Measurements from ENCODE around the gene TBC1D2B.

The TBC1D2B gene

DNA sequence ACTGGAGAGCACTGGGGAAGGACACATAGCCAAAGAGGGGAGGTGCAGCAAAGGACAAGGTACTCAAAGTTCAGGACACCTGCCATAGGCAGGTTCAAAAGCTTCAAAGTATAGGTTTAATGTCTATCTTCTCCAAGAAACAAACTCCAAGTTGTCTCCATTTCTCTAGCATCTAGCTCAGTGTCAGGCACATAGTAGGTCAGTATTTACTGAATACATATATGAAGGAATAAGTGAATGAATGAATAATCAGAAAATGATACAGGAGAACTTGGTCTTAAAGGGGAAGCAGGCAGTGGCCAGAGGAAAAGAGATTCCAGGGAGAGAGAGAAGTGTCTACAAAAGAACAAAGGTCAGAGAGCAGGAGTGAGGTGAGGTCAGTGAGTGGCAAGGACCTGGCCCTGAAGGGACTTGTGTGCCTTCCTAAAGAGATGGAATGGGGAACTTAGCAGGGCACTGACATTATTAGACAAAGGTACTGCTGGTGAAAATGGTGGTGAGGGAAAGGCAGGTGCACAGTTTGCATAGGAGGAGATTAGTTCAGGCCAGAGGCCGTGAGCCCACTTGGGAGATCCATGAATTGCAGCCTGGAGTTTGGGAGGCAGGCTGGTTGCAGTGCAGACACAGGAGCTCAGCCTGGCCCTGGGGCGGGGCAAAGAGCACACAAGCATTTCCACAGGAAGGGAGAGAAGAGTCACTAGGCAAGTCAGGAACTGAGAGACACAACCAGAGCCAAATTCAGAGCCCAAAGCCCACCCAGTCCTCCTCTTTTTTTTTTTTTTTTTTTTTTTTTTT lies 21.4 kb downstream of the TBC1D2B start:
- peaks cover 20% of the 10 kb centered on the region for H3K36me3 Mint-ChIP-seq
- no peaks in the 10 kb centered on the region for H3K9me3 Mint-ChIP-seq
- ATAC-seq (peak; percentile 42), DNase-seq (ENCODE audit: low spot score in 2 of 2) (no peak)
- peaks cover 82% of the 10 kb centered on the region for H3K4me1 Mint-ChIP-seq
- peak overlapping the region; percentile 70 for H3K27ac Mint-ChIP-seq
- peak overlapping the region; percentile 39 for H3K4me3 Mint-ChIP-seq

DNA sequence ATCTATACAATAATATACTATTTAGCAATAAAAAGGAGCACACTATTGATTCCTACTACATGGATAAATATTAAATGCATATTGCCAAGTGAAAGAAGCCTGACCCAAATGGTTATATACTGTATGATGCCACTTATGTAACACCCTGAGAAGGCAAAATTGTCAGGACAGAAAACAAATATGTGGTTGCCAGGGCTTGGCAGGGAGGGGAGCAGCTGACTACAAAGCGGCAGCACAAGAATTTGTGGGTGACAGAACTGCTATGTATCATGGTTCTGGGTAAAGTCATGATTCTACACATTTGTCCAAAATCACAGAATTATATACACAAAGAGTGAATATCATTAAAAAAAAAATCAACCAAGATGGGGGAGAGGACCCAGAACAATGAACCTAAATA lies 22.5 kb downstream of the TBC1D2B start:
- peak; percentile 29 for ATAC-seq
- Mint-ChIP-seq H3K4me1 (peaks cover 88% of the 10 kb centered on the region), H3K36me3 (peaks cover 30% of the 10 kb centered on the region), H3K27ac (peak overlapping the region; percentile 70), H3K9me3 (no peaks in the 10 kb centered on the region), H3K4me3 (peak overlapping the region; percentile 39)
- no peak for DNase-seq (ENCODE audit: low spot score in 2 of 2)

DNA sequence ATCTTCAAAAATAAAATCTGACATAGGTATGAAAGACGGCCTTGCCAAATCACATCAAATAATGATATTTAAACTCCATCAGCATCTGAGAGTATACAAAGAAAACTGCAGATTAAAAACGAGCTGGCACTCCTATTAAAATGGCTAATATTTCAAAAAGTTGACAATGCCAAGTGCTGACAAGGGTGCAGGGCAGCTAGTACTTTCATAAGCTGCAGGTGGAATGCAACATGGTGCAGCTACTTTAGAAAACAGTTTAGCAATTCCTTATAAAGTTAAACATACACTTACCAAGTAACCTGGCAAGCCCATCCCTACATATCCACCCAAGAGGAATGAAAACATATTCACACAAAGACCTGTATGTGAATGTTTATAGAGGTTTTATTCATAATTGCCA lies 23.0 kb downstream of the TBC1D2B start:
- DNase-seq (ENCODE audit: low spot score in 2 of 2) (no peak), ATAC-seq (no peak)
- Mint-ChIP-seq H3K9me3 (no peaks in the 10 kb centered on the region), H3K4me3 (no peak overlapping the region), H3K4me1 (peaks cover 88% of the 10 kb centered on the region), H3K36me3 (peaks cover 35% of the 10 kb centered on the region), H3K27ac (peak overlapping the region; percentile 70)

DNA sequence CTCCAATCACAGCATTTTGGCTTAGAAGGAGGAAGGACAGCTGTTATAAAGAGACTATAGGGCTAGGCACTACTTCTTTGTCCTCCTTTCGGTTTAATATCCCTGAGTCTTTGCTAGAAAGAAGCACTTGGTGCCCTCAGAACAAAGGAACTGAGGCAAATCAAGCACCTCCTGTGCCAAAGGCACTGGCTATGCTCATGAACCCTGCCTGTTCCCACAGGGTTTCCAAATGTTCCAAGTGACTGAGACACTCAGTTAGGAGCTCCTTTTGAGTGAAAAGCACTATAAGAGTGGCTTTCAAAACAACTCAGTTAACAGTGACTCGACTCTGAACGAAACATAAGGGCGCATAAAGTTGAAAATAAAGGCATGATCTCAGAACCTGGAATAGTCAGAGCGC lies 25.0 kb downstream of the TBC1D2B start:
- H3K36me3 Mint-ChIP-seq, result peaks cover 39% of the 10 kb centered on the region
- DNase-seq (ENCODE audit: low spot score in 2 of 2), result peak in 1 of 2 donors; percentile 53
- no peaks in the 10 kb centered on the region for H3K9me3 Mint-ChIP-seq
- ATAC-seq, result peak; percentile 22
- H3K4me3 Mint-ChIP-seq, result peak overlapping the region; percentile 73
- H3K4me1 Mint-ChIP-seq, result peaks cover 92% of the 10 kb centered on the region
- H3K27ac Mint-ChIP-seq, result peak overlapping the region; percentile 90

DNA sequence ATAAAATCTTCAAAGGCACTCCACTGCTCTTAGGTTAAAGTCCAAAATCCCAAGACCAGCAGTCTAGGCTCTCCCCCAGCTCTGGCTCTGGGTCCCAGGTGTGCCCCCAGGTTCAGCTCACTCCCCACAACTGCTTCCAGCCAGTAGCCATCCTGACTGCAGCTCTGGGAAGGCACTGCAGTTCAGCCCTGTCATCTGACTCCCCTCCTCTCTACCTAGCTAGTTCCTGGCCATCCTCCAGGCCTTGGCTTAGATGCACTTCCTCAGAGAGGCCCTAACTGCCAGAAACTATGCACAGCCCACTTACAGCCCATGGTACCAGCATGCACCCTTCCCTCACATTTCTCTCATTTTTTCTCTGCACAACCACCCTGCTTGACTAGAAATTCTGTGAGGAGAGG lies 25.5 kb downstream of the TBC1D2B start:
- no peak for ATAC-seq
- H3K9me3 Mint-ChIP-seq, result no peaks in the 10 kb centered on the region

DNA sequence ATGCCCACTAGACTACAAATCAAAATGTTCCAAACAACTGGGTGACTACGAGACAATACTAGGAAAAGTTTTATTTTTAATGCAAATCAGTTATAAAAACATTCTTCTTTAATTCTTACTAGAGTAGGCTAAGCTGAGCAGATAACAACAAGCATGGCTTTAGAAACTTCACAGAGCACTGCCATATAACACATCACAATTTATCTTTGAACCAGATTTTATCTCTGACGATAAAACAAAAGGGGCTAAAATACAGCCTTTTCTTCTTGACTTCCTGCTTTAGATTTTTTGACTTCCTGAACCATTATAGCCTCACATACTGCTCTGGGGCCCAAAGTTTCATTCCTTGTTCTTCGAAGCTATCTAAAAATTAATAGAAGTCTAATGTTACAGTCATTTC lies 25.9 kb downstream of the TBC1D2B start:
- peak overlapping the region; percentile 90 for H3K27ac Mint-ChIP-seq
- no peaks in the 10 kb centered on the region for H3K9me3 Mint-ChIP-seq
- peaks cover 96% of the 10 kb centered on the region for H3K4me1 Mint-ChIP-seq
- peak overlapping the region; percentile 73 for H3K4me3 Mint-ChIP-seq
- peaks cover 45% of the 10 kb centered on the region for H3K36me3 Mint-ChIP-seq
- ATAC-seq, result no peak
- no peak for DNase-seq (ENCODE audit: low spot score in 2 of 2)

More for the DNA sequence above, 25.5 kb downstream of the TBC1D2B start:
- Mint-ChIP-seq H3K4me3 (peak overlapping the region; percentile 73), H3K36me3 (peaks cover 41% of the 10 kb centered on the region), H3K4me1 (peaks cover 96% of the 10 kb centered on the region), H3K27ac (peak overlapping the region; percentile 90)
- no peak for DNase-seq (ENCODE audit: low spot score in 2 of 2)

DNA sequence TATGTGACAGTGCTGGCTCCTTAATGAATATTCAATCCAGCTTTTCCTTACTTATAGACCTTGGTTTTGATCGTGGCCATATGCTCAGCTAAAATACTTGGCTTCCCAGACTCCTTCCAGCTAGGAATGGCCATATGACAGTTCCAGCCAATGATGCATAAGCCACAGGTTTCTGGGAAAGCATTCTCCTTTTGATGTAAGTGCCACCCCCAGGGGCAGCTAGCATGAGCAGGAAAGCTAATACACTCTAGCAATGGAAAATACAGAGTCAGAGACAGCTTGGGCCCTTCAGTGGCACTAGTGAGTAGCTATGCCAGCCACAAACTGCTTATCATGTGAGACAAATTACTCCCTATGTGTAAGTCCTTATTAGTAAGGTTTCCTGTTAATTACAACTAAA lies 26.7 kb downstream of the TBC1D2B start:
- peak; percentile 46 for ATAC-seq
- H3K36me3 Mint-ChIP-seq, result peaks cover 52% of the 10 kb centered on the region
- H3K27ac Mint-ChIP-seq, result peak overlapping the region; percentile 90
- peaks cover 94% of the 10 kb centered on the region for H3K4me1 Mint-ChIP-seq
- H3K9me3 Mint-ChIP-seq, result no peaks in the 10 kb centered on the region
- DNase-seq (ENCODE audit: low spot score in 2 of 2), result peak in 1 of 2 donors; percentile 57
- H3K4me3 Mint-ChIP-seq, result peak overlapping the region; percentile 73

DNA sequence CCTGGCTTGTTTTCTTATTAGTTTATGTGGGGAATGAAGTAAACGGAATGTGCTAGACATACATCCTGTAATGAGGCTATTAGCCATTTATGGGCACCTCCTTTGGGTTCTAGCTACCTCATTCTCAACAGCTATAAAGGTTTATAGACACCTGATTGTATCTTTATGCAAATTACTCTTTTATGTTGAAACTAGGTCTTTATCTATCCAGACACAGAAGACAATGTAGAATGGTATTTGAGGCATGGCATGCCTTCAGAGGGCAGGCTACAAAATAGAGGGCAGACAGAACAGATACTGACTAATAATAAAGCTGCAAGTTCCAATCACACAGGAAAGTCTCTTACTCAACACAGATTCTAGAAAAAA lies 27.1 kb downstream of the TBC1D2B start:
- ATAC-seq, result no peak

DNA sequence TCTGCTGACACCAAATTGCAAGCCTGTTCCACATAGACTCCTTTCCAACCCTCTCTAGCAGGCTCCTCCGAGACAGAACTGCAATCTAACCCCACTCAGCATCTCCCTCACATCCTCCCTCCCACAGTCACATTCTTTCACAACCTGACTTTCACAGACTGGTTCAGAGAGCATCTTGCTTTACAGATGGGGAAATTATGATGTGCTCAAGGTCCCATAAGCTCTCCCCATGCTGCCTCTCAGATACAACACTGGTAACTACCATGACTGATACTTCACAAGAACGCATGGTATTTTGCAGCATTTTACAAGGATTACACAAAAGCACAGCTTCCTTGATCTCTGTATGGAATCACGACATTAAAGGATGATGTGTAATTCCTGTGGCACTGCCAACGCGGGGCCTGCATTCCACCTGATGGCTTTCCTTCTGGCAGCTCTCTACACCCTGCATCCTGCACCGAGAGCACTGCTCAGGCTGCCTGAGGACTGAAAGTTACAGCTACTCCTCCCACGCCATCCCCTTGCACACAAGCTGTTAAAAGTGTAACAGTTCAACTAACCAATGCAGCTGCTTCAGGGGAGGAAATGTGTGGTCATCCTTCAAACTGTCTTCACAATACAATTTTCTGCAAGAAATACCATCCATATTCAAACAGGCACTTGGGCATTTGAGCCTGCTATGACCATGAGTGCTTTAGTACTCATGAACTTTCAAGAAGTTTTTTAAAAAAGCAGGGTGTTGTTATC lies 27.6 kb downstream of the TBC1D2B start:
- Mint-ChIP-seq H3K9me3 (no peaks in the 10 kb centered on the region), H3K27ac (peak overlapping the region; percentile 90), H3K4me3 (peak overlapping the region; percentile 73), H3K36me3 (peaks cover 60% of the 10 kb centered on the region), H3K4me1 (peaks cover 92% of the 10 kb centered on the region)
- ATAC-seq (peak; percentile 77), DNase-seq (ENCODE audit: low spot score in 2 of 2) (peak; percentile 45 to 74)

More for the DNA sequence above, 27.1 kb downstream of the TBC1D2B start:
- Mint-ChIP-seq H3K27ac (peak overlapping the region; percentile 90), H3K9me3 (no peaks in the 10 kb centered on the region), H3K4me1 (peaks cover 92% of the 10 kb centered on the region), H3K4me3 (peak overlapping the region; percentile 73), H3K36me3 (peaks cover 55% of the 10 kb centered on the region)
- no peak for DNase-seq (ENCODE audit: low spot score in 2 of 2)

DNA sequence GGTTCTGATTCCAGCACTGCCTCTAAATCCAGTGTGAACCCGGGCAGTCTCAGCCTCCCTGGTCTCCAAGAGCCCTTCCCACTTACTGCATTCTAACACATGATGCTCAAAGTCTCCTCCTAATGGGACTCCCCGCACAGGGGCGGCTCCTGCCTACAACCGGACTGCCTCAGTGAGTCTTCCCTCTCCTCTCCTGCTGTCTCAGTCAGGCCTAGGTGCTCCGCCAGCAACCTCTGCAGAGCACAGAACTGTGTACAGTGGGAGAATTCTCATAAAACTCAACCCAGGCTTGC lies 28.9 kb downstream of the TBC1D2B start:
- Mint-ChIP-seq H3K36me3 (peaks cover 68% of the 10 kb centered on the region), H3K4me1 (peaks cover 96% of the 10 kb centered on the region), H3K27ac (peak overlapping the region; percentile 83), H3K9me3 (no peaks in the 10 kb centered on the region), H3K4me3 (peak overlapping the region; percentile 73)
- DNase-seq (ENCODE audit: low spot score in 2 of 2) (no peak), ATAC-seq (no peak)

DNA sequence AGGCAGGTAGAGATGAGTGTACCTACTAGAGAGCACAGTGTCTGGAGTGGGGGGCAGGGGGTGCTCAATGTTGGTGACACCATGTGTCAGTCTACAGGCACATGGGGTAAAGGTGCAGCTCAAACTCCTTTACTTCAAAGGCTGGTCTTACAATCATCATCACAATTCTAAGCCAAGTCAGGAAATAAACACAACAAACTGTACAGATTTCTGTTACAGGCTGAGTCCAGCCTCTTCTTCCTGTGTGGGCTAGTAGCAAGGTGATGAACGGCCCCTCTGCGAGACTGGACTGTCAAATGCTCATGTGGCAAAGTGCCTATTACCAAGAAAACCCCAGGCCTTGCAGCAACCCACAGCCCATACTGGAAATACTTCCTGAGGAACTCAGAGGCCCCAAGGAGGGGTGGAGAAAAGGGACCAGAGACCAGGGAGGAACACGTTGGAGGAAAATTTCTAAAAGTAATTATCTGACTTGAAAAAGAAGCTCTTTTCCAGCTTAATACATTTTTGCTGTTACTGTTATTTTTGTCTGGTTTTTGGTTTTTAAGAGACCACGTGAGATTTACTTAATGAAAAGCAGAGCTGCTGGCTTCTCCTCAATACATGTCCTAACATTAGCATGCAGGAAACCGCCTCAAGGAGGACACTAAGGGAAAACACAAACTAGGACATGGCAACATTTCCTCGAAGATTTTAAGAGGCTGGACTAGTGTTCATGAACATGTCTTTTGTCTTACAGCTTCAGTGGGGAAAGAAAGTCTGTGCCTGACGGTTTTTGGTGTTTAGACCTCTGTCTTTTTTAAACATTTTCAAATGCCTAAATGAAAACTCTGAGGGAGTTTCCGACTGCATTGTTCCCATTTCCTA lies 29.5 kb downstream of the TBC1D2B start:
- Mint-ChIP-seq H3K36me3 (peaks cover 68% of the 10 kb centered on the region), H3K27ac (peak overlapping the region; percentile 83), H3K9me3 (no peaks in the 10 kb centered on the region), H3K4me3 (peak overlapping the region; percentile 73), H3K4me1 (peaks cover 96% of the 10 kb centered on the region)
- ATAC-seq, result no peak
- no peak for DNase-seq (ENCODE audit: low spot score in 2 of 2)

DNA sequence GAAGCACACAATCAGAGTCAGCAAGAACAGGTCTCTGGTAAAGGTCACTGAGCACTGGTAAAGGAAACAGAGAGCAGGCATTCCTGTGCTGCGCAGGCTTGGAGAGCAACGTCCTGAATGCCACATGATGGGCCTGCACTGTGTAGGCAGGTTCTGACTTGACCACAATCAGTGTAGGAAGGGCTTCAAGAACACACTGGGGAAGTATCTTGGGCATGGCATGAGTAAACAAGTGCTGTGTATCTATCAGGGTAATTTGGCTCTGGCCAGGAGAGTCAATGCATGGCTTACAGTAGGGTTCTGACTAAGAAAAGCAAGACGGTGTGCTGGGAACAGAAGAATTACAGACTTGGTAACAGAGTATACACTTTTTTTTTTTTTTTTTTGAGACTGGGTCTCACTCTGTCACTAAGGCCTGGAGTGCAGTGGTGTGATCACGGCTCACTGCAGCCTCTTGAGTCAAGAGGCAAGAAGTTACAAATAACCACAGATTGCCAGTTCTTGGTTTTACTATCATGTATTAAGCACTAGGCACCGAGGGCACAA lies 30.6 kb downstream of the TBC1D2B start:
- DNase-seq (ENCODE audit: low spot score in 2 of 2) (peak in 1 of 2 donors; percentile 67), ATAC-seq (peak; percentile 76)
- H3K4me1 Mint-ChIP-seq, result peaks cover 95% of the 10 kb centered on the region
- peak overlapping the region; percentile 73 for H3K4me3 Mint-ChIP-seq
- H3K27ac Mint-ChIP-seq, result peak overlapping the region; percentile 83
- no peaks in the 10 kb centered on the region for H3K9me3 Mint-ChIP-seq
- peaks cover 68% of the 10 kb centered on the region for H3K36me3 Mint-ChIP-seq

DNA sequence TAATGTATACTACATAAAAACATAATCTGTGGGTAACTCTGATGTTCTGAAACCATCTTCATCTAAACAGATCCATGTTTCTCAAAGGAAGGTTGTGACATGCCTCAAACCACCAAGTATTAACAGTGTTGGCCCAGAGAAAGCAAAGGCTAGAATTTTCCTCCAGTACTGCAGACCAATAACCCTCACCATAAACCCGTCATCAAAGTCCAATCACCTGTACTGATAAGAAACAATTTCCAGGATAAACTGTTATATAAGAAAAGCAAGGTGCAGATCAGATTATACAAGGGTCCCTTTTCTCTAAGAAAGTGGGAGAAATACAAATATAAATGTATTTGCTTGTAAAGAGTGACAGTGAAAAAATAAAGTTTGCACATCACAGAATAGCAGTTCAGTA lies 32.3 kb downstream of the TBC1D2B start:
- Mint-ChIP-seq H3K4me1 (peaks cover 89% of the 10 kb centered on the region), H3K4me3 (peak overlapping the region; percentile 39), H3K36me3 (peaks cover 59% of the 10 kb centered on the region), H3K27ac (peak overlapping the region; percentile 83), H3K9me3 (no peaks in the 10 kb centered on the region)
- DNase-seq (ENCODE audit: low spot score in 2 of 2) (no peak), ATAC-seq (no peak)

DNA sequence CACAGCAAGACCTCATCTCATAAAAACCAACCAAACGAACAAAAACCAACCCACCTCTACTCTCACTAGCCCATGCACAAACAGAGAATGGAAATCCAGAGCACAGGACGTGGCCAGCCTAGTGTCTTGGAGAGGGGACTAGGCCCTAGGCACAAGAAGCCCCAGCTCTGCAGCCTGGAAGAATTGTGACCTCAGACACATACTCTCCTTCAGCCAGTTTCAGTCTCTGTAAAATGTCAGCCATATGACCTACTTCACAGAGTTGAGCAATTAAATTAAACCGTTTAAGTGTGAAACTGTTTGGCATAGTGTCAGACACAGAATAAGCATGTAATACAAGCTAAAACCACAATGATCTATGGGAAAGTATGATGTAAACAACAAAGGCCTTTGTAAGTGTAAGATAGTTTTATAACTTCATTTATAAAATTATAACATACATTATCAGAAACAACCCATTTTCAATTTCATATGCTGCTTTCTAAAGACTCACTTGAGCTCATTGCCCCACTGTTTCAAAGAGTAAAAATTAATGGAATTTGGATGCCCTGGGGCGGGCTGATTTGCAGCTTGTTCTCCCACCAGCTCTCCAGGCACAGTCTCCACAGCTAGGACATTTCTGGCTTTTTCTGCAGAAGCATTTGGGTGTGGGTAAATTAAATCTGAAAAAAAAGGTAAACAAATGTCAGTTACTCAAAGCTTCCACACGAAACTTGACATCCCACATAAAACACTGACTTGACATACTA lies 32.9 kb downstream of the TBC1D2B start:
- Mint-ChIP-seq H3K4me3 (peak overlapping the region; percentile 39), H3K4me1 (peaks cover 89% of the 10 kb centered on the region), H3K27ac (peak overlapping the region; percentile 83), H3K36me3 (peaks cover 53% of the 10 kb centered on the region), H3K9me3 (no peaks in the 10 kb centered on the region)
- ATAC-seq (peak; percentile 81), DNase-seq (ENCODE audit: low spot score in 2 of 2) (no peak)

Measured in stimulated activated effector memory CD8-positive, alpha-beta T cell treated with anti-CD3 and anti-CD28 coated beads, Interleukin-12 subunit alpha, Interleukin-12 subunit beta, amount 100 ng/mL, for 72 hours (primary cell).